A549 (cell line): Measurements from ENCODE around the gene SEPHS1.

Experiments
- BHLHE40 ChIP-seq: IDR thresholded peaks from 2 replicates; pipeline ENCODE4 v1.6.1; 2012; ENCODE audit warnings: low read depth, low read length, inconsistent platforms
- CBX2 ChIP-seq: fragments of 200-600 bp; sonication (generic); IDR thresholded peaks from 2 replicates; pipeline ENCODE4 v1.6.1; 2016; ENCODE audit warnings: low read depth, mild to moderate bottlenecking, borderline replicate concordance
- EP300 ChIP-seq, 2 experiments: fragments of >200 bp; sonication (Bioruptor Twin); formaldehyde crosslinking; IDR thresholded peaks; 2 replicates in 1 of 2; 3 replicates in 1 of 2; pipeline ENCODE4 v1.6.1; 2016 to 2017
- HOXB5 ChIP-seq: fragments of 250-450 bp; sonication (Bioruptor Pico); IDR thresholded peaks from 2 replicates; pipeline ENCODE4 v1.5.0; 2020; ENCODE audit warnings: mild to moderate bottlenecking, moderate library complexity
- JUNB ChIP-seq: fragments of >200 bp; sonication (Bioruptor Twin); formaldehyde crosslinking; IDR thresholded peaks from 2 replicates; pipeline ENCODE4 v1.6.1; 2016
- MAZ ChIP-seq: fragments of 150-350 bp; IDR thresholded peaks from 2 replicates; pipeline ENCODE4 v1.6.1; 2014; ENCODE audit warnings: antibody characterized with exemption, low read depth, low read length, borderline replicate concordance
- POLR2A ChIP-seq: IDR thresholded peaks from 2 replicates; pipeline ENCODE4 v1.6.1; 2012; ENCODE audit warnings: mild to moderate bottlenecking, low read length
- RCOR1 ChIP-seq: fragments of 150-350 bp; IDR thresholded peaks from 2 replicates; pipeline ENCODE4 v1.6.1; 2014; ENCODE audit warnings: antibody characterized with exemption, low read length, low read depth
- TF ChIP-seq, protein P1 (sequence below): fragments of 250-450 bp; sonication (Bioruptor Pico); IDR thresholded peaks from 2 replicates; pipeline ENCODE4 v1.5.0; 2020; ENCODE audit warnings: low read depth, mild to moderate bottlenecking, moderate library complexity
- TF ChIP-seq, protein P2 (sequence below): fragments of >200 bp; sonication (Bioruptor Twin); formaldehyde crosslinking; IDR thresholded peaks from 3 replicates; pipeline ENCODE4 v1.5.1; 2016
- TF ChIP-seq, protein P3 (sequence below): fragments of 150-350 bp; IDR thresholded peaks from 2 replicates; pipeline ENCODE4 v1.6.1; 2014; ENCODE audit warnings: low read depth, mild to moderate bottlenecking, low read length

DNA sequence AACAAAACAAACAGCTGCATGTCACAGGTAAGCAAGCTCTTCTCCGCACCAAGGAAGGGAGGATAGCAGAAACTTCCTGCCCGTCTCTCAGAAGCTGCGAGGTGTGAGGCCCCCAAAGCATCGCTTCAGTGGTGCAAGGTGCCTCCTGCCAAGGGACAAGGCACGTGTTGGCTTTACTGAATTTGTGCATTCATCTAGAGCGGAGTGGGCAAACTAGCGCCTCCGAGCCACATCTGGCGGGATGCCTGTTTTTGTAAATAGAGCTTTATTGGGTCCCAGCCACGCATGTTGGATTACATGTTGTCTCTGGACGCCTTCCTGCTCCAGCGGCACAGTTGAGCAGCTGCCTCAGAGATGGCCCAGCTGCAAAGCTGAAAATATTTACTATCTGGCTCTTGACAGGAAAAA lies 75.9 kb downstream of the SEPHS1 start:
- TF ChIP-seq, protein P1, sequence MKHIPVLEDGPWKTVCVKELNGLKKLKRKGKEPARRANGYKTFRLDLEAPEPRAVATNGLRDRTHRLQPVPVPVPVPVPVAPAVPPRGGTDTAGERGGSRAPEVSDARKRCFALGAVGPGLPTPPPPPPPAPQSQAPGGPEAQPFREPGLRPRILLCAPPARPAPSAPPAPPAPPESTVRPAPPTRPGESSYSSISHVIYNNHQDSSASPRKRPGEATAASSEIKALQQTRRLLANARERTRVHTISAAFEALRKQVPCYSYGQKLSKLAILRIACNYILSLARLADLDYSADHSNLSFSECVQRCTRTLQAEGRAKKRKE (CRISPR knock-in tag): no peak
- TF ChIP-seq, protein P2, sequence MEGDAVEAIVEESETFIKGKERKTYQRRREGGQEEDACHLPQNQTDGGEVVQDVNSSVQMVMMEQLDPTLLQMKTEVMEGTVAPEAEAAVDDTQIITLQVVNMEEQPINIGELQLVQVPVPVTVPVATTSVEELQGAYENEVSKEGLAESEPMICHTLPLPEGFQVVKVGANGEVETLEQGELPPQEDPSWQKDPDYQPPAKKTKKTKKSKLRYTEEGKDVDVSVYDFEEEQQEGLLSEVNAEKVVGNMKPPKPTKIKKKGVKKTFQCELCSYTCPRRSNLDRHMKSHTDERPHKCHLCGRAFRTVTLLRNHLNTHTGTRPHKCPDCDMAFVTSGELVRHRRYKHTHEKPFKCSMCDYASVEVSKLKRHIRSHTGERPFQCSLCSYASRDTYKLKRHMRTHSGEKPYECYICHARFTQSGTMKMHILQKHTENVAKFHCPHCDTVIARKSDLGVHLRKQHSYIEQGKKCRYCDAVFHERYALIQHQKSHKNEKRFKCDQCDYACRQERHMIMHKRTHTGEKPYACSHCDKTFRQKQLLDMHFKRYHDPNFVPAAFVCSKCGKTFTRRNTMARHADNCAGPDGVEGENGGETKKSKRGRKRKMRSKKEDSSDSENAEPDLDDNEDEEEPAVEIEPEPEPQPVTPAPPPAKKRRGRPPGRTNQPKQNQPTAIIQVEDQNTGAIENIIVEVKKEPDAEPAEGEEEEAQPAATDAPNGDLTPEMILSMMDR: no peak
- TF ChIP-seq EP300 (IDR thresholded peaks at IDR 0.05) (no peak), POLR2A (no peak), BHLHE40 (no peak), MAZ (no peak), HOXB5 (CRISPR knock-in tag) (no peak), JUNB (no peak), RCOR1 (no peak), CBX2 (no peak)
- TF ChIP-seq, protein P3, sequence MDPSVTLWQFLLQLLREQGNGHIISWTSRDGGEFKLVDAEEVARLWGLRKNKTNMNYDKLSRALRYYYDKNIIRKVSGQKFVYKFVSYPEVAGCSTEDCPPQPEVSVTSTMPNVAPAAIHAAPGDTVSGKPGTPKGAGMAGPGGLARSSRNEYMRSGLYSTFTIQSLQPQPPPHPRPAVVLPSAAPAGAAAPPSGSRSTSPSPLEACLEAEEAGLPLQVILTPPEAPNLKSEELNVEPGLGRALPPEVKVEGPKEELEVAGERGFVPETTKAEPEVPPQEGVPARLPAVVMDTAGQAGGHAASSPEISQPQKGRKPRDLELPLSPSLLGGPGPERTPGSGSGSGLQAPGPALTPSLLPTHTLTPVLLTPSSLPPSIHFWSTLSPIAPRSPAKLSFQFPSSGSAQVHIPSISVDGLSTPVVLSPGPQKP: no peak
